ENCODE data around the gene CARMIL1. TPM values are rescaled to one million over a fixed set of nuclear protein-coding genes. Genes with fewer than 3 reads are reported as not detected.
A peak's percentile ranks its signal among the peaks of the same experiment; 100 is the strongest.
"Not testable (repeated sequence)": the region's sequence is repeated elsewhere in the genome, so short reads cannot be mapped to it uniquely, and the experiment has no call there.

Gene CARMIL1
- total RNA-seq, 2 donors from 2014 or later, result 10.8 to 11.3 TPM

- ATAC-seq (no peak), DNase-seq (no peak)
- intact Hi-C loops (cut with DNase I), result loop anchor here in 1 of 2 donors (2.0 kb wide), 1 partner anchor 221 kb away; no protein-coding TSS in a partner anchor
Observed at GRCh38 chr6:25267662-25268061, 11.5 kb upstream of the CARMIL1 start.

DNA sequence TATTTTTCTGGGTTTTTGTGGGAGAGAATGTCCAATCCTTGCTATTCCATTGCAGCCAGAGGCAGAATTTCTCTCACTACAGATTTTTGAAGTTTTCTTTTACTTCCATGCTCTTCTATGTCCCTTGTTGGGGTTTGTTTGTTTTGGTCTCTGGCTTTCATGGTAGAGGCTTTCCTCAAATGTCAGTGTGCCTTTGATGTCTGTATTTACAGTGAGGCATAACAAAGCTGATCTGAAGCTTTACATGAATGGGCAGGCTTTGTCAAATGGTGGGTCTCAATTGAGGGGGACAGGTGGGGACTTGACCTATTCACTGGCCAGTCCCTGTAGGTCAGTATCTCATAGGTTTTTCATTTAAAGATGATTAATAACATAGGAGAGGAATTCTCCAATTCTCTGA is 8.6 kb upstream of the CARMIL1 start:
- DNase-seq, result no peak
- no peak for ATAC-seq
- intact Hi-C loops (cut with DNase I), result no loop called here

DNA sequence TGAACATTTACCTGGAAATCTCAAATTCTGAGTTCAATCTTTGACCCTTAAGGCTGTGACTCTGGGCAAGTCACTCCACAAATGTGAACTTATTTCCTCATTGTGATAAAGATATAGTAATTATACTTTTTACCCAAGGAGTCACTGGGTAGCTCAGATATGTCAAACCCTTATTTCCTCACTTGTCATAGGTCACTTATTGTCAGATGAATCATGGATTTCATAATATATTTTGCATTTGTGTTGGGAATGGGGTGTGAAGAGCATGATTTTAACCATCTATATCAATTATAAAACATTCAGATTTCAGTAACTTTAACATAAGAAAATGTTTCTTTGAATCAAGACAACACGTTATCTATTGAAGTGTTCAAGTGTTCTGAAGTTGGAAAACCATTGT is 3.7 kb upstream of the CARMIL1 start:
- no peak for ATAC-seq
- no peak for DNase-seq
- intact Hi-C loops (cut with DNase I), result loop anchor here in 1 of 2 donors (5.0 kb wide), 1 partner anchor 212 kb away; no protein-coding TSS in a partner anchor

GRCh38 chr6:25277386-25277785 is 1.8 kb upstream of the CARMIL1 start:
- intact Hi-C loops (cut with DNase I), result loop anchor here in 1 of 2 donors (5.0 kb wide), 1 partner anchor 210 kb away; no protein-coding TSS in a partner anchor
- ATAC-seq, result no peak
- no peak for DNase-seq

DNA sequence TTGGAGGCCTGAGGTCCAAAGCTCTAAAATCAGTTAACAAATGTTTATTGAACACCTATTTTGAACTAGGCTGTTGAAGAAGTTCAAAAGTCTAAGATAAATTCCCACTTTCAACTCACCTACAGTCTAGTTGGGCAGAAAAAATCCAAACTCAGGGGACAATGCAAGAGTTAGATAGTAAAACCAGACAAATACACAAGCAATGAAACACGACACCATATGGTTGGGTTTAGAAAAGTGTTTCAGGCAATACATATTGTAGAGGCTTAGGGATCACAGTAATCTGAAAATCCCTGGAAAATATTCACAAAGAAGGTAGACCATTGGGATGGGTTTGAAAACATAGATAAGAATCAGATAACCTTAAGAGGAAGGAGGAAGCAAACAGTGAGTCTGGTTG is 1.3 kb upstream of the CARMIL1 start:
- DNase-seq (no peak), ATAC-seq (no peak)
- intact Hi-C loops (cut with DNase I), result loop anchor here (1.0 to 5.0 kb wide), 2 partner anchors 209 to 212 kb away; no protein-coding TSS in a partner anchor

- intact Hi-C loops (cut with DNase I), result loop anchor here (1.0 to 5.0 kb wide), 2 partner anchors 209 to 212 kb away; no protein-coding TSS in a partner anchor
- DNase-seq (no peak), ATAC-seq (peak in 1 of 2 donors; percentile 16)
Observed at GRCh38 chr6:25278261-25278913, 787 bp upstream of the CARMIL1 start.

DNA sequence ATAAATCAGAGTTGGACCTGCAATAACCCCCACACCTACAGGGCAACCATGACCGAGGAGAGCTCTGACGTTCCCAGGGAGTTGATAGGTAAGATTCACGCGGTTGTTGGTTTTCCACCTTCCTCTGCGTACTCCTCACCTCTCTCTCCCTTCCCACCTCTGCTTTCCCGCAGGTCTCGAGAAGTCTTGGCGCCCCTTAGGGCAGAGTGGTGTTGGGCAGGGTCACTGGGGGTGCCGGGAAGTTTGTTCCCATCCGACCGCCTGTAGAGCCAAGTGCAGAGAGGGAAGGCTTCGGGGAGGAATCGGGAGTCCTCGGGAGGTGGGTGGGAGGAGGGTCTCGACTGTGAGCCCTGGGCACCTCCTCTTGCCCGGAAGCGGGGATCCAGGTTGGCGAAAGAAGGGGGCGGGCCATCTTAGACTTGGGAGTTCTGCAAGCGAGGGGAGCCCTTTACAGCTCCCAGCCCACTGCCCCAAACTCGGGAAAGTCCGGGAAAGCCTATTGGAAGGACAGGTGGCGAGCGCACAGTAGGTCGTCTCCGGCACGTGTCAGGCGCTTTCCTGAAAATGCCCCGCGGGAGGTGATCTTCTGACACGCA is 672 bp downstream of the CARMIL1 start:
- intact Hi-C loops (cut with DNase I), result loop anchor here in 1 of 2 donors (5.0 kb wide), 1 partner anchor 207 kb away; no protein-coding TSS in a partner anchor
- DNase-seq, result peak; percentile 40
- peak; percentile 16 to 27 for ATAC-seq

- no peak for DNase-seq
- no peak for ATAC-seq
- intact Hi-C loops (cut with DNase I), result no loop called here
Observed at GRCh38 chr6:25280344-25281074, 1.3 kb downstream of the CARMIL1 start.

GRCh38 chr6:25286891-25287290 is 7.7 kb downstream of the CARMIL1 start:
- intact Hi-C loops (cut with DNase I), result no loop called here
- DNase-seq (no peak), ATAC-seq (no peak)

GRCh38 chr6:25287941-25288340 is 8.8 kb downstream of the CARMIL1 start:
- no peak for DNase-seq
- intact Hi-C loops (cut with DNase I), result no loop called here
- ATAC-seq, result no peak

DNA sequence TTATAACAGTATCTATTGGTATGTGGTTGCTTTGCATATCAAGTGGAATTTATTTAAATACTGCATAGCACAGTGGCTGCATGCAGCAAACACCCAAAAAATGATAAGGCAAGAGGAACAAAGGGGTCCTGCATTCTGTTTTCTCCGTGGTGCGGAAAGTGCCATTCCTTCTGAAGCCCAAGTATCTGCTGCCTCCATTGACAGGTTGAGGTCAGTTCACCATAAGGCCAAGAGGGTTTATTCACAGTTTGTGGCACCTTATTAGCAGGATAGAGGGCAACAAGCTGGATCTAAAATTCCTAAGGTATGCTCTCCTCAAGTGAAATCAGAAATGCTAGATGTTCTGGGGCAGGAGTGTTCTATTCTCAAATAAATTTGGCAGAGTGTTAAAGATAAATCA is 9.3 kb downstream of the CARMIL1 start:
- intact Hi-C loops (cut with DNase I), result no loop called here
- no peak for ATAC-seq
- DNase-seq, result no peak

- intact Hi-C loops (cut with DNase I), result no loop called here
- ATAC-seq (no peak), DNase-seq (no peak)
Observed at GRCh38 chr6:25290306-25291060, 11.3 kb downstream of the CARMIL1 start.

DNA sequence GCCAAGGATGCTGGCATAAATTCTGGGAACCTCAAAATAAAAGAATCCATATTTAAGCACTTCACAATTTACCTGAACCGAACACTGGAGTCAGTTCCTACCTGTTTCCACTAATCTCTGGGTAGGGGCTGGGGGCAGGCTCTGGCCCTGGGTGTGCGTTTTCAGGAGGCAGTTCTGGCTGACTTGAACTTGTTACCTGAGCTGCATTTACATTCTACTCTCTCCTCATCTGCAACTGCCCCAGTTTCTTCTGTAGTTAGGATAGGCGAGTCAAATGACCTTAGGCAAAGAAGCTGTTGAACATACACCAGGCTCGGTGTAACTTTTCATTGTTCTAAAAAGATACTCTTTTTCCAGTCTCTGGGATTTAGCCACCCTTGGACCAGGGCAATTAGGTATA is 13.2 kb downstream of the CARMIL1 start:
- ATAC-seq, result no peak
- intact Hi-C loops (cut with DNase I), result no loop called here
- no peak for DNase-seq

GRCh38 chr6:25295651-25296050 is 16.5 kb downstream of the CARMIL1 start:
- DNase-seq (no peak), ATAC-seq (peak in 1 of 2 donors; percentile 22)
- intact Hi-C loops (cut with DNase I), result no loop called here

- DNase-seq, result no peak
- ATAC-seq, result peak; percentile 34 to 43
- intact Hi-C loops (cut with DNase I), result no loop called here
Observed at GRCh38 chr6:25296217-25296905, 17.2 kb downstream of the CARMIL1 start.

DNA sequence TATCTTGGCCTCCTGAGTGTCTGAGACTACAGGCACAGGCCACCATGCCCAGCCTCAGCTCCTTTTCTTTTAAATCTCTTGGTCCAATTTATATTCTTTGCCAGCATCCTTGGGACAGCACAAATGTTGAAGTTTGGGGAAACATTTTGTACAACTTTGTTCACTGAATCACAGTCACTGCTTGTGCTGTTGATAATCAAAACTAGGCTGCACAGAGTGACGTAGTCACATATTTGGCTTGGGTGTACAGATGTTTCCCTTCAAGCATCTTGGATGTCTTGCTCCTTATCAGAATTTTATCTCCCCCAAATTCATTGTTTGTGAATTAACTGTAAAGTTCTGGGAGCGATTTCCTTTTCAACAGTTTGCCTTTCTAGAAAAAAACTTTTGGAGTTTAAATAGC is 17.9 kb downstream of the CARMIL1 start:
- intact Hi-C loops (cut with DNase I), result no loop called here
- ATAC-seq, result peak; percentile 72 to 87

DNA sequence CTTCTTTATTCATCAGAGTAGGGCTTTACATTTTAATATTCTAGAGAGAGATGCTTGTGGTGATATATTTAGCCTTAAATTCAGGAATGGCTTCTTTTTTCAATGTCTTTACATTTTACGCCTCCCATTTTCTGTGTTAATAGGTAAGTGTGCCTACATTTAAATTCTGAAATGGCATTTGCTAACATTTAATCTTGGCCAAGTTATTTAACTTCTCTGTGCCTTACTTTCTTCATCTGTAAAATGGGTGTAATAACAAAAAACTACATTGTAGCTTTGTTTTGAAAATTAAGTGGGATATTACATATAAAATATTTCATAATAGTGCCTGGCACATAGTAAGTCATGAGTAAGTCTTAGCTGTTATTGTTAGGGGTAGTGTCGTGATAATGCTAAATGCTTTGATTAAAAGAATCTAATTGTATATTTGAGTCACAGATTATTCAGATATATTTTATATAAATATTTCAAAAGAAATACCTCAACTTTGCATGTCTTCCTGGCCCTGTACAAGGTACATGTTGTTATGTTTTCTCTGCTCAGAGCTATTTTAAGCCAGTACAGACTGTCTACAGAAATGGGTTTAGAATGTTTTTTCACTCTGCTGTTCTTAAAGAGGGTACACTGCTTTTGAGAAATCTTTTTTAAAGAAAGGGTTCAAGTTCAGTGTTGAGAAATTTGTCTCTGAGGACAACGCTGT is 18.8 kb downstream of the CARMIL1 start:
- DNase-seq, result no peak
- ATAC-seq, result no peak
- intact Hi-C loops (cut with DNase I), result no loop called here

More for the DNA sequence above, 17.9 kb downstream of the CARMIL1 start:
- DNase-seq, result no peak

DNA sequence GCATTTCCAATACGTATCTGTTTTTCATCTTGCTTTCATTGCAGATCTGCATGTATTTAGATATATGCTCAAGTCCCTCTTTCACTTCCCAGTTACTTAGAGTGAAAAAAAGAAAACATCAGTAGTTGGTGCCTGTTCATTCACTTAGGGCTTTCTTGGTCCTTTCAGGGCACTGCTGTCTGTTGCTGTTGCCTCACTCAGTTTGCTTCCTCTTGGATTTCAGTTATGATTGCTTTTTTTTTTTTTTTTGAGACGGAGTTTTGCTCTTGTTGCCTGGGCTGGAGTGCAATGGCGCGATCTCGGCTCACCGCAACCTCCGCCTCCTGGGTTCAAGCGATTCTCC is 19.3 kb downstream of the CARMIL1 start:
- DNase-seq; ATAC-seq; intact Hi-C loops (cut with DNase I): not testable (repeated sequence)

Data from left cardiac atrium (tissue), 4 donors.